ENCODE measurements around the gene PRKCZ.
"Not testable (repeated sequence)": the region's sequence is repeated elsewhere in the genome, so short reads cannot be mapped to it uniquely, and the experiment has no call there.

Gene PRKCZ

GRCh38 chr1:2110738-2111673 lies 60.8 kb downstream of the PRKCZ start:
- H3K9ac ChIP-seq (ENCODE audit: low read depth, low read length): no peak overlapping the region
- no peaks in the 10 kb centered on the region for H3K9me3 ChIP-seq (ENCODE audit: control insufficient read depth, insufficient read depth, low read length)
- peaks cover 6% of the 10 kb centered on the region for H3K4me1 ChIP-seq (ENCODE audit: control insufficient read depth, insufficient read depth, low read length)
- H3K27me3 ChIP-seq (ENCODE audit: control insufficient read depth, insufficient read depth, low read length): no peaks in the 10 kb centered on the region
- H3K4me3 ChIP-seq (ENCODE audit: low read depth, low read length): no peak overlapping the region
- H3K36me3 ChIP-seq (ENCODE audit: control insufficient read depth, insufficient read depth, low read length): peaks cover 24% of the 10 kb centered on the region

- Histone ChIP-seq H3K9ac (ENCODE audit: low read depth, low read length) (no peak overlapping the region), H3K4me1 (ENCODE audit: control insufficient read depth, insufficient read depth, low read length) (peaks cover 9% of the 10 kb centered on the region), H3K27me3 (ENCODE audit: control insufficient read depth, insufficient read depth, low read length) (no peaks in the 10 kb centered on the region), H3K4me3 (ENCODE audit: low read depth, low read length) (no peak overlapping the region), H3K36me3 (ENCODE audit: control insufficient read depth, insufficient read depth, low read length) (peaks cover 18% of the 10 kb centered on the region), H3K9me3 (ENCODE audit: control insufficient read depth, insufficient read depth, low read length) (no peaks in the 10 kb centered on the region)
Observed at GRCh38 chr1:2111674-2112035, 61.4 kb downstream of the PRKCZ start.

- no peak overlapping the region for H3K4me3 ChIP-seq (ENCODE audit: low read depth, low read length)
- H3K27me3 ChIP-seq (ENCODE audit: control insufficient read depth, insufficient read depth, low read length): no peaks in the 10 kb centered on the region
- no peak overlapping the region for H3K9ac ChIP-seq (ENCODE audit: low read depth, low read length)
- H3K36me3 ChIP-seq (ENCODE audit: control insufficient read depth, insufficient read depth, low read length): peaks cover 12% of the 10 kb centered on the region
- H3K4me1 ChIP-seq (ENCODE audit: control insufficient read depth, insufficient read depth, low read length): peaks cover 9% of the 10 kb centered on the region
- H3K9me3 ChIP-seq (ENCODE audit: control insufficient read depth, insufficient read depth, low read length): no peaks in the 10 kb centered on the region
Observed at GRCh38 chr1:2112280-2112701, 62.1 kb downstream of the PRKCZ start.

- Histone ChIP-seq H3K9me3 (ENCODE audit: control insufficient read depth, insufficient read depth, low read length) (no peaks in the 10 kb centered on the region), H3K4me3 (ENCODE audit: low read depth, low read length) (no peak overlapping the region), H3K4me1 (ENCODE audit: control insufficient read depth, insufficient read depth, low read length) (peaks cover 9% of the 10 kb centered on the region), H3K27me3 (ENCODE audit: control insufficient read depth, insufficient read depth, low read length) (no peaks in the 10 kb centered on the region), H3K36me3 (ENCODE audit: control insufficient read depth, insufficient read depth, low read length) (peaks cover 12% of the 10 kb centered on the region), H3K9ac (ENCODE audit: low read depth, low read length) (no peak overlapping the region)
Observed at GRCh38 chr1:2113620-2114135, 63.5 kb downstream of the PRKCZ start.

- H3K4me3 ChIP-seq (ENCODE audit: low read depth, low read length); H3K36me3 ChIP-seq (ENCODE audit: control insufficient read depth, insufficient read depth, low read length); H3K9me3 ChIP-seq (ENCODE audit: control insufficient read depth, insufficient read depth, low read length); H3K4me1 ChIP-seq (ENCODE audit: control insufficient read depth, insufficient read depth, low read length); H3K27me3 ChIP-seq (ENCODE audit: control insufficient read depth, insufficient read depth, low read length); H3K9ac ChIP-seq (ENCODE audit: low read depth, low read length): not testable (repeated sequence)
Observed at GRCh38 chr1:2114635-2115007, 64.4 kb downstream of the PRKCZ start.

- Histone ChIP-seq H3K36me3 (ENCODE audit: control insufficient read depth, insufficient read depth, low read length) (peaks cover 8% of the 10 kb centered on the region), H3K4me1 (ENCODE audit: control insufficient read depth, insufficient read depth, low read length) (peaks cover 9% of the 10 kb centered on the region), H3K9ac (ENCODE audit: low read depth, low read length) (no peak overlapping the region), H3K9me3 (ENCODE audit: control insufficient read depth, insufficient read depth, low read length) (no peaks in the 10 kb centered on the region), H3K4me3 (ENCODE audit: low read depth, low read length) (no peak overlapping the region), H3K27me3 (ENCODE audit: control insufficient read depth, insufficient read depth, low read length) (no peaks in the 10 kb centered on the region)
Observed at GRCh38 chr1:2115008-2115641, 64.9 kb downstream of the PRKCZ start.

GRCh38 chr1:2115702-2116341 lies 65.6 kb downstream of the PRKCZ start:
- Histone ChIP-seq H3K27me3 (ENCODE audit: control insufficient read depth, insufficient read depth, low read length) (no peaks in the 10 kb centered on the region), H3K9me3 (ENCODE audit: control insufficient read depth, insufficient read depth, low read length) (no peaks in the 10 kb centered on the region), H3K9ac (ENCODE audit: low read depth, low read length) (no peak overlapping the region), H3K36me3 (ENCODE audit: control insufficient read depth, insufficient read depth, low read length) (peaks cover 8% of the 10 kb centered on the region), H3K4me1 (ENCODE audit: control insufficient read depth, insufficient read depth, low read length) (peaks cover 9% of the 10 kb centered on the region), H3K4me3 (ENCODE audit: low read depth, low read length) (peak overlapping the region; percentile 37)

GRCh38 chr1:2119886-2120285 lies 69.7 kb downstream of the PRKCZ start:
- Histone ChIP-seq H3K4me3 (ENCODE audit: low read depth, low read length) (no peak overlapping the region), H3K9me3 (ENCODE audit: control insufficient read depth, insufficient read depth, low read length) (no peaks in the 10 kb centered on the region), H3K9ac (ENCODE audit: low read depth, low read length) (no peak overlapping the region), H3K27me3 (ENCODE audit: control insufficient read depth, insufficient read depth, low read length) (no peaks in the 10 kb centered on the region), H3K4me1 (ENCODE audit: control insufficient read depth, insufficient read depth, low read length) (peaks cover 9% of the 10 kb centered on the region), H3K36me3 (ENCODE audit: control insufficient read depth, insufficient read depth, low read length) (peaks cover 2% of the 10 kb centered on the region)

- Histone ChIP-seq H3K9ac (ENCODE audit: low read depth, low read length) (no peak overlapping the region), H3K4me1 (ENCODE audit: control insufficient read depth, insufficient read depth, low read length) (peaks cover 4% of the 10 kb centered on the region), H3K36me3 (ENCODE audit: control insufficient read depth, insufficient read depth, low read length) (peaks cover 2% of the 10 kb centered on the region), H3K27me3 (ENCODE audit: control insufficient read depth, insufficient read depth, low read length) (no peaks in the 10 kb centered on the region), H3K4me3 (ENCODE audit: low read depth, low read length) (no peak overlapping the region), H3K9me3 (ENCODE audit: control insufficient read depth, insufficient read depth, low read length) (no peaks in the 10 kb centered on the region)
Observed at GRCh38 chr1:2121101-2121691, 71.0 kb downstream of the PRKCZ start.

- not testable (repeated sequence) for H3K9me3 ChIP-seq (ENCODE audit: control insufficient read depth, insufficient read depth, low read length); H3K4me1 ChIP-seq (ENCODE audit: control insufficient read depth, insufficient read depth, low read length)
Observed at GRCh38 chr1:2121794-2122193, 71.6 kb downstream of the PRKCZ start.

GRCh38 chr1:2124446-2125198 lies 74.4 kb downstream of the PRKCZ start:
- no peaks in the 10 kb centered on the region for H3K27me3 ChIP-seq (ENCODE audit: control insufficient read depth, insufficient read depth, low read length)
- H3K36me3 ChIP-seq (ENCODE audit: control insufficient read depth, insufficient read depth, low read length): peaks cover 1% of the 10 kb centered on the region

More at GRCh38 chr1:2121794-2122193, 71.6 kb downstream of the PRKCZ start:
- not testable (repeated sequence) for H3K36me3 ChIP-seq (ENCODE audit: control insufficient read depth, insufficient read depth, low read length); H3K27me3 ChIP-seq (ENCODE audit: control insufficient read depth, insufficient read depth, low read length); H3K9ac ChIP-seq (ENCODE audit: low read depth, low read length); H3K4me3 ChIP-seq (ENCODE audit: low read depth, low read length)

More at GRCh38 chr1:2124446-2125198, 74.4 kb downstream of the PRKCZ start:
- Histone ChIP-seq H3K4me3 (ENCODE audit: low read depth, low read length) (no peak overlapping the region), H3K4me1 (ENCODE audit: control insufficient read depth, insufficient read depth, low read length) (no peaks in the 10 kb centered on the region), H3K9me3 (ENCODE audit: control insufficient read depth, insufficient read depth, low read length) (no peaks in the 10 kb centered on the region), H3K9ac (ENCODE audit: low read depth, low read length) (no peak overlapping the region)
